Transverse colon (tissue), 4 donors: ENCODE data around the gene CNN1. TPM values are rescaled to one million over a fixed set of nuclear protein-coding genes. Genes with fewer than 3 reads are reported as not detected.

Experiments
- DNase-seq: peaks from one replicate; pipeline ENCODE4 v3.0.0-alpha.2; 2019
- H3K27ac ChIP-seq, 4 donors: fragments of 200-600 bp; sonication (generic); 2 replicates each; pipeline ENCODE4 v1.5.1; 2016 to 2018; ENCODE audit warnings: inconsistent platforms in 4 of 4
- H3K27me3 ChIP-seq: fragments of 200-600 bp; sonication (generic); 2 replicates; pipeline ENCODE4 v1.5.1; 2017; ENCODE audit warnings: inconsistent platforms
- H3K36me3 ChIP-seq, 4 donors: fragments of 200-600 bp; sonication (generic); 2 replicates each; pipeline ENCODE4 v1.5.1; 2017 to 2019; ENCODE audit warnings: inconsistent platforms in 4 of 4
- H3K4me1 ChIP-seq, 4 donors: fragments of 200-600 bp; sonication (generic); 2 replicates each; pipeline ENCODE4 v1.5.1; 2017 to 2020; ENCODE audit warnings: inconsistent platforms in 4 of 4
- H3K4me3 ChIP-seq, 4 donors: fragments of 200-600 bp; sonication (generic); 1 replicate in 1 of 4; 2 replicates in 3 of 4; pipeline versions ENCODE4 v1.5.1 to v1.6.1; 2017 to 2019; ENCODE audit warnings: inconsistent platforms in 4 of 4
- H3K9me3 ChIP-seq, 2 donors: fragments of 200-600 bp; sonication (generic); 2 replicates each; pipeline ENCODE4 v1.5.1; 2017 to 2019; ENCODE audit warnings: inconsistent platforms in 2 of 2
- EP300 ChIP-seq: sonication (generic); formaldehyde crosslinking; IDR thresholded peaks from one replicate; pipeline ENCODE4 v1.6.1; 2017; ENCODE audit warnings: antibody characterized with exemption, low read depth
- POLR2A ChIP-seq: fragments of 450-650 bp; IDR thresholded peaks from one replicate; pipeline ENCODE4 v1.6.1; 2016; ENCODE audit warnings: antibody characterized with exemption, mild to moderate bottlenecking, moderate library complexity
- POLR2AphosphoS5 ChIP-seq, 3 donors: sonication (generic); formaldehyde crosslinking; IDR thresholded peaks; one replicate each; pipeline ENCODE4 v1.6.1; 2016; ENCODE audit warnings: antibody characterized with exemption in 3 of 3
- WGBS, 2 donors: methylation state at CpG; one replicate each; pipeline ENCODE4 v1.1.5; 2018; ENCODE audit warnings: low coverage in 1 of 2; 5-methylcytosine and 5-hydroxymethylcytosine counted together
- in situ Hi-C, 4 donors: fragments of 200-750 bp; cut with MboI; loops; one replicate each; pipeline versions ENCODE4 v1.15.0 to v1.15.1; 2017; ENCODE audit warnings: low sequenced_read_pairs in 3 of 4, low pct_ligation_motif_present in 1 of 4, low pct_unique_long_range_greater_than_20kb in 1 of 4
- intact Hi-C: fragments of 100-400 bp; cut with DNase I; formaldehyde crosslinking; loops from one replicate; pipeline ENCODE4 v1.15.1; 2023; ENCODE audit warnings: low total_unique reads
- total RNA-seq, 4 donors: library from RNA; depleted of rRNA; stranded (reverse); fragments of >200 nt; gene quantifications; one replicate each; pipeline ENCODE4 v1.1.0, GENCODE V29; 2016
- TF ChIP-seq, protein P1 (sequence below), 5 experiments: fragments of 200-600 bp in 3 of 5; fragments of 450-650 bp in 2 of 5; sonication (generic) in 3 of 5; IDR thresholded peaks; 1 replicate in 2 of 5; 2 replicates in 3 of 5; pipeline ENCODE4 v1.5.1; 2016 to 2017; ENCODE audit warnings: antibody characterized with exemption in 5 of 5, inconsistent platforms in 3 of 5, mild to moderate bottlenecking in 2 of 5, moderate library complexity in 1 of 5

The CNN1 gene
- total RNA-seq, 4 donors from 2014 or later = 198 to 1,121 (median 486) TPM

DNA sequence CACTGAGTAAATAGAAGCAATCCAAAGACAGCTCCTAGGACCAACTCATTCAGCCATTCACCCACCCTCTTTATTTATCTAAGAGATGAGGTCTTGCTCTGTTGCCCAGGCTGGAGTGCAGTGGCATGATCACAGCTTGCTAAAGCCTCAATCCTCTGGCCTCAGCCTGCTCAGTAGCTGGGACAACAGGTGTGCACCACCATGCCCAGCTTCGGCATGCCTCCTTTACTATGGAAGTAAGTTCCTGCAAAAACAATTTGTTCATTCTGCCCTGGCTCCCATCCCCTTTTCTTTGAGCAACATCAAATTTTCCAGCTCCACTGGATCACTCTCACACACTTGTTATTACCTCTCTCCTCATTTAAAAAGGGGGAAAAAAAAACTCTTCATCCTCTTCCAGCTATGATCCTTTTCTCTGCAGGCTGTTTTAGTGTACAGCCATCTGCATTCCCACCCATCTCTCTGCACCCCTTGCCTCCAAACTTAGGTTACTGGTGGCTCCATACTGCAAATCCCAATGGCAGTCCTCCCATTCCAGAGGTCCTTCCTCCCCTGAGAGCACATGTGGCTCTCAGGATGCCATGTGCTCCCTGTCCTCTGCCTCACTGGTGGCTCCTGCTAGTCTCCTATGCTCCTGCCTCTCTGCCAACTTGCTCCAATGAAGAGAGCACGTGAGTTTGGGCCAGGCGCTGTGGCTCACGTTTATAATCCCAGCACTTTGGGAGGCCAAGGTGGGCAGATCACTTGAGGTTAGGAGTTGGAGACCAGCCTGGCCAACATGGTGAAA, 18.2 kb downstream of the CNN1 start:
- no peak overlapping the region for H3K27ac ChIP-seq
- DNase-seq = no peak
- TF ChIP-seq, protein P1, sequence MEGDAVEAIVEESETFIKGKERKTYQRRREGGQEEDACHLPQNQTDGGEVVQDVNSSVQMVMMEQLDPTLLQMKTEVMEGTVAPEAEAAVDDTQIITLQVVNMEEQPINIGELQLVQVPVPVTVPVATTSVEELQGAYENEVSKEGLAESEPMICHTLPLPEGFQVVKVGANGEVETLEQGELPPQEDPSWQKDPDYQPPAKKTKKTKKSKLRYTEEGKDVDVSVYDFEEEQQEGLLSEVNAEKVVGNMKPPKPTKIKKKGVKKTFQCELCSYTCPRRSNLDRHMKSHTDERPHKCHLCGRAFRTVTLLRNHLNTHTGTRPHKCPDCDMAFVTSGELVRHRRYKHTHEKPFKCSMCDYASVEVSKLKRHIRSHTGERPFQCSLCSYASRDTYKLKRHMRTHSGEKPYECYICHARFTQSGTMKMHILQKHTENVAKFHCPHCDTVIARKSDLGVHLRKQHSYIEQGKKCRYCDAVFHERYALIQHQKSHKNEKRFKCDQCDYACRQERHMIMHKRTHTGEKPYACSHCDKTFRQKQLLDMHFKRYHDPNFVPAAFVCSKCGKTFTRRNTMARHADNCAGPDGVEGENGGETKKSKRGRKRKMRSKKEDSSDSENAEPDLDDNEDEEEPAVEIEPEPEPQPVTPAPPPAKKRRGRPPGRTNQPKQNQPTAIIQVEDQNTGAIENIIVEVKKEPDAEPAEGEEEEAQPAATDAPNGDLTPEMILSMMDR (IDR thresholded peaks at IDR 0.05) = no peak
- TF ChIP-seq POLR2AphosphoS5 (IDR thresholded peaks at IDR 0.05) (no peak), POLR2A (no peak), EP300 (no peak)
- H3K27me3 ChIP-seq = no peaks in the 10 kb centered on the region
- peaks cover 0 to 6% (median 0%) of the 10 kb centered on the region in 4 donors for H3K36me3 ChIP-seq
- 86% methylated on average over 4 of the region's 4 CpGs; no CpG with 5 or more reads in 1 of the 2 donors for whole genome bisulfite sequencing, 2 donors
- H3K4me3 ChIP-seq = no peak overlapping the region
- intact Hi-C loops = no loop called here
- in situ Hi-C loops = no loop called here
- no peaks in the 10 kb centered on the region for H3K9me3 ChIP-seq
- H3K4me1 ChIP-seq = peaks cover 6 to 33% (median 22%) of the 10 kb centered on the region in 4 donors

DNA sequence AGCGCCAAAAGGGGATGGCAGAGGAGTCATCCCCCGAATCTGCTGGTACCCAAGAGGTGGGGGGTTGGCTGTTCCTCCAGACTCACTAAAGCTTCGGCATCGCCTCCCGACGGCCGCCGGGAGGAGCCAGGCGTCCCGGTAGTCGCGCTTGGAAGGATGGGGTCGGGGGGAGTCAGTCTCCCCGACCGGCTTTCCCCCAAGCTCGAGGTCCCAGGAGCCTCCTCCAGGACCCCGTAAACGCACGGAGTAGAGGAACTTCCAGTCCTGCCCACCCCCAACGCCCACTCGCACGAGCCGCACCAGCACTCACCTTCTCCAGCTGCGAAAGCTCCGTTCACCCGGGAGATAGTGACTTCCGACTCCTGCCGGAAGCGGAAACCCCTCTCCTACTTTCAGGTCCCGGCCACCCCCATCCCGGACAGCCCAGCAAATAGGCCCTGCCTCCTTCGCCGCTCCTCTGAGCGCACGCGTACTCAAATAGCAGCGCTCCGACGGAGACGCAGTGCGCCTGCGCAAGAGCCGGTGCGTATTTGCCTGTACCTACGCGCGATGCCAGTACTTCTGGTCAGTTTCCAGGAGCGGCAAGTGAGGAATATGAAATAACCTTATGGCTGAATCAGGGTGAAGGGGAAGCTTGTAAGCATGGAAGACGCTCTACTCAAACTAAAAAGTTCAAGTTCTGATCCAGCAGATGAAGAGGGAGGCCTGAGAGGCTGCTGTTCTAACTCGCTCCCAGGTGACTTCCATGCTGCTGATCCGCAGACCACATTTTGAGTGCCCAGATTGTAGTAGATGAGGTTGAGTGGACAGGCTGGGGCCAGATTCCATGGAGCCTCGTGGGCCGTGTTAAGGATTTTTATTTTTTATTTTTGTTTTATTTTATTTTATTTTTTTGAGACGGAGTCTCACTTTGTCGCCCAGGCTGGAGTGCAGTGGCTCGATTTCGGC, 20.5 kb downstream of the CNN1 start, which contains the start of gene ELOF1:
ELOF1 (minus strand) TSS at position 350 of the 948 bp plus-strand sequence. CDS start 4,883 bp downstream, outside the sequence.
- intact Hi-C loops = no loop called here
- Histone ChIP-seq H3K27ac (peak within 1 kb of the TSS; percentile 83 to 90 (median 85)), H3K4me3 (peak within 1 kb of the TSS; percentile 51 to 83 (median 78)), H3K4me1 (peaks cover 6 to 33% (median 22%) of the 10 kb centered on the region in 4 donors), H3K36me3 (no peaks in the 10 kb centered on the region), H3K27me3 (no peaks in the 10 kb centered on the region), H3K9me3 (no peaks in the 10 kb centered on the region)
- in situ Hi-C loops = no loop called here
- peak; percentile 98 for DNase-seq
- 1 to 5% methylated on average over 8 to 55 of the region's 57 CpGs for WGBS, 2 donors
- TF ChIP-seq, protein P1 (IDR thresholded peaks at IDR 0.05) = peak in 4 of 5 experiments; percentile 23 to 41 (median 34)
- TF ChIP-seq POLR2A = peak; percentile 84
- no peak for TF ChIP-seq EP300
- peak; percentile 90 to 94 (median 93) for TF ChIP-seq POLR2AphosphoS5 (IDR thresholded peaks at IDR 0.05)

DNA sequence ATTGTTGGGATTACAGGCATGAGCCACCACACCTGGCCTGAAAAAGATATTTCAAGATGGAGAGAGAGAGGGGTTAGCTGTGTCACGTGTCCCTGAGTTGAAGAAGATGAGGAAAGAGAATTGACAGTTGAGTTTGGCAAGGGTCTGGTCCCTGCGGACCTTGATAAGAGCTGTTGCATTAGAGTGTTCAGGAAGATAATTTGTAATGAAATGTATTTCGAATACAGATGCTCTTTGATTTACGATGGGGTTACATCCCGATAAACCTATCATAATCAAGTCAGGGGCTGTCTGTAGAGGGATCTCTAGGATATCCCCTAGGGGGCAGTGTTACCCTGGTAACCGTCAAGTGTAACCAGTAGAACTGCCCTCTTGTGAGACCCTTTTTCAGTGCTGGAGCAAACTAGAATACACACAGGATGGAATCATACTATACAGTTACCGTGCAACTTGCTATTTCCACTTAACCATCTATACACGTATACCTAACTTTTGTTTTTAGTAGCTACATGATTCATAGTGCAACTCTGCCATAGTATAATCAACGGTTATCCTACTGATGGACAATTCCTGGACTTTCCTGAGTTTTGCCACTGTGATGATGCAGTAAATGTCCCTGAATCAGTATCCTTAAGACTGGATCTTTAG, 21.9 kb downstream of the CNN1 start:
- Histone ChIP-seq H3K4me1 (peaks cover 6 to 33% (median 22%) of the 10 kb centered on the region in 4 donors), H3K27ac (peak overlapping the region in 2 of 4 donors; percentile 83 to 85), H3K4me3 (no peak overlapping the region), H3K27me3 (no peaks in the 10 kb centered on the region), H3K9me3 (no peaks in the 10 kb centered on the region), H3K36me3 (no peaks in the 10 kb centered on the region)
- in situ Hi-C loops (no loop called here), intact Hi-C loops (no loop called here)
- 13% methylated on average over 9 of the region's 9 CpGs for WGBS, 2 donors
- peak; percentile 49 for DNase-seq
- TF ChIP-seq, protein P1 (IDR thresholded peaks at IDR 0.05) = peak; percentile 52 to 61 (median 60)
- no peak for TF ChIP-seq POLR2A
